Endothelial cell of umbilical vein (primary cell): ENCODE results near the gene SUMF1. TPM values are rescaled to one million over a fixed set of nuclear protein-coding genes. Genes with fewer than 3 reads are reported as not detected.

Experiments used
- BruUV-seq: library from RNA; stranded (reverse); fragments of 400-500 nt; replicated peaks from 2 replicates; lab custom pipeline; 2021; lab: Mats Ljungman, UMichigan
- CTCF ChIA-PET: fragments of 300-600, 350-600 bp; sonication (Branson Sonifier 250); formaldehyde crosslinking; loops from one replicate; lab custom pipeline; 2021; ENCODE audit warnings: antibody characterized with exemption, inconsistent platforms; lab: Charles Lee
- POLR2A ChIA-PET: fragments of 300-600, 350-600 bp; sonication (Branson Sonifier 250); formaldehyde crosslinking; loops from one replicate; lab custom pipeline; 2021; ENCODE audit warnings: antibody characterized with exemption, inconsistent platforms; lab: Charles Lee
- DNase-seq: peaks from one replicate; pipeline ENCODE4 v3.0.0-alpha.2; 2011; ENCODE audit warnings: low read depth, low spot score
- FAIRE-seq: peaks from 2 replicates; lab custom pipeline; 2011; peaks lifted over from hg19 to GRCh38; lab: Jason Lieb, UNC
- H2AFZ ChIP-seq: 2 replicates; pipeline ENCODE4 v1.6.0; 2012; ENCODE audit warnings: low read depth, low read length, control low read depth, inconsistent platforms
- H3K27ac ChIP-seq: 2 replicates; pipeline ENCODE4 v1.5.1; 2011; ENCODE audit warnings: low read depth, mild to moderate bottlenecking, control low read depth, low read length, moderate library complexity; ENCODE audit not compliant: insufficient read depth
- H3K27me3 ChIP-seq, 2 experiments: 2 replicates each; pipeline versions ENCODE4 v1.6.0 to v1.6.1; 2011; ENCODE audit warnings: low read length in 2 of 2, mixed read lengths in 1 of 2; ENCODE audit not compliant: control insufficient read depth in 2 of 2, insufficient read depth in 2 of 2
- H3K36me3 ChIP-seq, 2 experiments: 2 replicates in 1 of 2; 3 replicates in 1 of 2; pipeline ENCODE4 v1.5.1; 2011; ENCODE audit warnings: low read length in 2 of 2, mild to moderate bottlenecking in 1 of 2, moderate library complexity in 1 of 2; ENCODE audit not compliant: control insufficient read depth in 2 of 2, insufficient read depth in 2 of 2; ENCODE audit errors: extremely low read depth in 1 of 2
- H3K4me1 ChIP-seq: 3 replicates; pipeline ENCODE4 v1.5.1; 2011; ENCODE audit warnings: mild to moderate bottlenecking, low read length; ENCODE audit not compliant: control insufficient read depth, insufficient read depth; ENCODE audit errors: extremely low read depth
- H3K4me2 ChIP-seq: 2 replicates; pipeline ENCODE4 v1.6.1; 2011; ENCODE audit warnings: low read length, control low read depth, mixed read lengths; ENCODE audit not compliant: insufficient read depth
- H3K4me3 ChIP-seq, 3 experiments: fragments of 200-600 bp in 1 of 3; sonication (generic), shearing (Covaris generic) in 1 of 3; replicated peaks in 1 of 3; 2 replicates each; pipeline ENCODE4 v1.5.1; 2011 to 2016; ENCODE audit warnings: control low read depth in 3 of 3, low read length in 3 of 3, mild to moderate bottlenecking in 2 of 3, inconsistent platforms in 1 of 3, low read depth in 1 of 3, moderate library complexity in 1 of 3; ENCODE audit not compliant: insufficient read depth in 1 of 3
- H3K79me2 ChIP-seq: 2 replicates; pipeline ENCODE4 v1.6.0; 2012; ENCODE audit warnings: low read length, inconsistent platforms; ENCODE audit not compliant: control insufficient read depth, insufficient read depth
- H3K9ac ChIP-seq: replicated peaks from 2 replicates; pipeline ENCODE3; 2011; ENCODE audit warnings: low read length, control low read depth; ENCODE audit not compliant: insufficient read depth; ENCODE audit errors: extremely low read depth
- H3K9me1 ChIP-seq: replicated peaks from 3 replicates; pipeline ENCODE4 v1.6.0; 2011; ENCODE audit warnings: mild to moderate bottlenecking, low read length; ENCODE audit not compliant: control insufficient read depth, insufficient read depth; ENCODE audit errors: extremely low read depth
- H3K9me3 ChIP-seq: replicated peaks from 2 replicates; pipeline ENCODE4 v1.5.1; 2012; ENCODE audit warnings: low read length, inconsistent platforms; ENCODE audit not compliant: control insufficient read depth, insufficient read depth
- H4K20me1 ChIP-seq: replicated peaks from 2 replicates; pipeline ENCODE3; 2011; ENCODE audit warnings: mild to moderate bottlenecking, low read length; ENCODE audit not compliant: control insufficient read depth, insufficient read depth; ENCODE audit errors: extremely low read depth
- CTCF ChIP-seq, 2 donors: IDR thresholded peaks; 1 replicate in 1 of 2; 2 replicates in 1 of 2; pipeline ENCODE4 v1.5.1; 2011; ENCODE audit warnings: low read length in 2 of 2, mild to moderate bottlenecking in 2 of 2, moderate library complexity in 2 of 2, control low read depth in 1 of 2, inconsistent platforms in 1 of 2, low read depth in 1 of 2; ENCODE audit not compliant: insufficient read depth in 1 of 2; ENCODE audit errors: extremely low read depth in 1 of 2
- EZH2 ChIP-seq: IDR thresholded peaks from 2 replicates; pipeline ENCODE4 v1.6.1; 2012; ENCODE audit warnings: borderline replicate concordance, low read depth, mild to moderate bottlenecking, moderate library complexity, low read length, inconsistent platforms; ENCODE audit not compliant: severe bottlenecking
- FOS ChIP-seq: IDR thresholded peaks from 2 replicates; pipeline ENCODE4 v1.6.1; 2011; ENCODE audit warnings: mild to moderate bottlenecking, low read length, moderate library complexity, borderline replicate concordance; ENCODE audit not compliant: insufficient read depth
- GATA2 ChIP-seq: IDR thresholded peaks from 2 replicates; pipeline ENCODE4 v1.7.0; 2011; ENCODE audit warnings: low read depth, mild to moderate bottlenecking, moderate library complexity, mixed read lengths, low read length; ENCODE audit not compliant: insufficient read length, insufficient read depth
- JUN ChIP-seq: IDR thresholded peaks from 2 replicates; pipeline ENCODE4 v1.6.1; 2011; ENCODE audit warnings: borderline replicate concordance, low read depth; ENCODE audit not compliant: insufficient read length, insufficient read depth
- MAX ChIP-seq: IDR thresholded peaks from 2 replicates; pipeline ENCODE4 v1.6.1; 2011; ENCODE audit not compliant: insufficient read depth, insufficient read length
- MYC ChIP-seq: IDR thresholded peaks from one replicate; pipeline ENCODE4 v1.6.1; 2011; ENCODE audit warnings: mild to moderate bottlenecking, low read depth, low read length
- POLR2A ChIP-seq: IDR thresholded peaks from 2 replicates; pipeline ENCODE4 v1.6.1; 2012; ENCODE audit warnings: low read depth, mild to moderate bottlenecking, control low read depth, low read length
- POLR2AphosphoS5 ChIP-seq: IDR thresholded peaks from 2 replicates; pipeline ENCODE4 v1.6.1; 2012; ENCODE audit warnings: low read depth, mild to moderate bottlenecking, control low read depth, low read length, moderate library complexity; ENCODE audit not compliant: insufficient read depth
- dilution Hi-C: fragments of 300-500 bp; cut with MboI; formaldehyde crosslinking; loops from one replicate; pipeline ENCODE4 v1.15.0; 2019; ENCODE audit warnings: low sequenced_read_pairs; ENCODE audit not compliant: extremely low pct_ligation_motif_present
- intact Hi-C: fragments of 100-400 bp; cut with micrococcal nuclease; formaldehyde crosslinking; loops from one replicate; pipeline ENCODE4 v1.10.0; 2022
- polyA plus RNA-seq, 4 experiments: library from polyadenylated mRNA; depleted of rRNA in 3 of 4; stranded (reverse) in 3 of 4; unstranded in 1 of 4; fragments of >200 nt; gene quantifications; 2 replicates each; pipeline versions ENCODE4 v1.2.1 to v1.2.3, GENCODE V29; 2011 to 2012; ENCODE audit warnings: missing spikeins in 1 of 4
- total RNA-seq: library from RNA; stranded (reverse); gene quantifications from 2 replicates; pipeline ENCODE4 v1.2.3, GENCODE V29; 2021

SUMF1 gene
- total and polyA plus RNA-seq, 2 donors (not counting 3 experiments of a cell fraction or from before 2014, with no cell fraction given): 31.5 to 46.8 TPM

GRCh38 chr3:4448187-4448586, 18.9 kb downstream of the SUMF1 start:
- BruUV-seq: no TSS peak
- intact Hi-C loops: no loop called here

More at GRCh38 chr3:4448187-4448586, 18.9 kb downstream of the SUMF1 start:
- Histone ChIP-seq H3K27ac (no peak overlapping the region), H3K9me3 (no peaks in the 10 kb centered on the region), H3K9me1 (no peaks in the 10 kb centered on the region), H3K4me3 (no peak overlapping the region), H3K4me1 (no peaks in the 10 kb centered on the region), H3K4me2 (no peak overlapping the region), H4K20me1 (no peaks in the 10 kb centered on the region), H2AFZ (no peak overlapping the region), H3K27me3 (no peaks in the 10 kb centered on the region), H3K79me2 (no peaks in the 10 kb centered on the region), H3K36me3 (peaks cover 0 to 3% of the 10 kb centered on the region in 2 experiments), H3K9ac (no peak overlapping the region)
- TF ChIP-seq FOS (no peak), MAX (no peak), POLR2A (no peak), CTCF (IDR thresholded peaks at IDR 0.05; ENCODE audit: extremely low read depth in 1 of 2, insufficient read depth in 1 of 2, low read depth in 1 of 2, low read length in 2 of 2) (no peak), EZH2 (no peak), POLR2AphosphoS5 (no peak), MYC (no peak), GATA2 (no peak), JUN (no peak)
- ChIA-PET CTCF (no interaction called here), POLR2A (no interaction called here)
- FAIRE-seq: no peak
- dilution Hi-C loops: no loop called here
- no peak for DNase-seq
